GM18858 (cell line): ENCODE results near the gene HDDC2.

Source experiments
- ATAC-seq: cut with Tn5 transposase; IDR thresholded peaks from one replicate; pipeline ENCODE4 v1.9.1; 2021; ENCODE audit not compliant: unreplicated experiment

Gene HDDC2

GRCh38 chr6:125301435-125302391 lies at the start of gene HDDC2:
HDDC2 (minus strand) TSS chr6:125301967; CDS start chr6:125301932, 35 bp downstream.
- peak; percentile 74 for ATAC-seq

- peak; percentile 89 for ATAC-seq
Measured at GRCh38 chr6:125346926-125347563, 45.3 kb upstream of the HDDC2 start.

- peak; percentile 25 for ATAC-seq
Measured at GRCh38 chr6:125346201-125346925, 44.6 kb upstream of the HDDC2 start.

GRCh38 chr6:125341460-125341859 lies 39.7 kb upstream of the HDDC2 start:
- no peak for ATAC-seq

GRCh38 chr6:125340991-125341390 lies 39.2 kb upstream of the HDDC2 start:
- ATAC-seq = no peak

GRCh38 chr6:125340175-125340835 lies 38.5 kb upstream of the HDDC2 start:
- no peak for ATAC-seq

GRCh38 chr6:125339653-125340052 lies 37.9 kb upstream of the HDDC2 start:
- ATAC-seq = no peak

- ATAC-seq = no peak
Measured at GRCh38 chr6:125338381-125338780, 36.6 kb upstream of the HDDC2 start.

- no peak for ATAC-seq
Measured at GRCh38 chr6:125337706-125338105, 35.9 kb upstream of the HDDC2 start.

- no peak for ATAC-seq
Measured at GRCh38 chr6:125332664-125333063, 30.9 kb upstream of the HDDC2 start.

GRCh38 chr6:125325586-125325985 lies 23.8 kb upstream of the HDDC2 start:
- ATAC-seq = no peak

- ATAC-seq = no peak
Measured at GRCh38 chr6:125323376-125323775, 21.6 kb upstream of the HDDC2 start.

GRCh38 chr6:125316621-125317020 lies 14.9 kb upstream of the HDDC2 start:
- no peak for ATAC-seq

GRCh38 chr6:125315548-125315947 lies 13.8 kb upstream of the HDDC2 start:
- ATAC-seq = no peak

GRCh38 chr6:125314009-125314581 lies 12.3 kb upstream of the HDDC2 start:
- peak; percentile 80 for ATAC-seq

GRCh38 chr6:125312950-125313349 lies 11.2 kb upstream of the HDDC2 start:
- no peak for ATAC-seq

- no peak for ATAC-seq
Measured at GRCh38 chr6:125312478-125312877, 10.7 kb upstream of the HDDC2 start.

GRCh38 chr6:125310994-125311649 lies 9.4 kb upstream of the HDDC2 start:
- ATAC-seq = peak; percentile 88

- ATAC-seq = no peak
Measured at GRCh38 chr6:125307964-125308615, 6.3 kb upstream of the HDDC2 start.
